Measurements from ENCODE around the gene TRPM1.

DNA sequence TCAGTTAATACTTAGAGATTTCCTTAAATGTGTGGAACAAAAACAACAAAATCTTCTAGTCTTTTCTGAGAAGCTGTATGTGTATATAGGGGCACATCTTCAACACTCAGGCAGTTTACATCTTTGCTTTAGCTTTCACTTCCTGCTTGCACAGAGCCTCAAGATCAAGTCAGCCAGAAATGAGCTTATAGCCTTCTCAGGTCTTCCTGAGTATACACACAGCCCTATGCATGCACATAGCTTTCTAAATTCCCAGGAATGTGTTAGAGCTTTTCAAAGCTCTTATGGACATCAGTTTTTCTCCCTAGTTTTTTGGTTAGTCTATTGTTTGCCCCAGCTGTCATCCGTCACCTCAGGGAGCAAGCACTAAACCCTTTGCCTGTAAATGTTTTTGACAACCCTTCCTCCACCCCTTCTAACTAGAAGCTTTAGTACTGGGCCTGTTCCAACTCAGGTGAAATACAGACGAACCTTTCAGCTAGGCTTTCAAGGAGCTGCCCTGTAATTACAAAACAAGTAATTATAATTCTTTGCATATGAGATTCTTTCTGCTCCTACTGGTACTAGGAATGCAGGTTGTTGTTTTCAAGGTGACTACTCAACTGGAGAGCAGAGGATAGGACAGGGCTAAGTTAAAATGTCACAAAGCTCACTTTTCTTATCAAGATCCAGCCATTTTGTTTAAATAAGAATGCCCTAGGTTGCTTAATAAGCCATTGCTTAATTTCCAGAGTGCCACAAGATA is 87.5 kb downstream of the TRPM1 start:
- TF ChIP-seq, protein P1, sequence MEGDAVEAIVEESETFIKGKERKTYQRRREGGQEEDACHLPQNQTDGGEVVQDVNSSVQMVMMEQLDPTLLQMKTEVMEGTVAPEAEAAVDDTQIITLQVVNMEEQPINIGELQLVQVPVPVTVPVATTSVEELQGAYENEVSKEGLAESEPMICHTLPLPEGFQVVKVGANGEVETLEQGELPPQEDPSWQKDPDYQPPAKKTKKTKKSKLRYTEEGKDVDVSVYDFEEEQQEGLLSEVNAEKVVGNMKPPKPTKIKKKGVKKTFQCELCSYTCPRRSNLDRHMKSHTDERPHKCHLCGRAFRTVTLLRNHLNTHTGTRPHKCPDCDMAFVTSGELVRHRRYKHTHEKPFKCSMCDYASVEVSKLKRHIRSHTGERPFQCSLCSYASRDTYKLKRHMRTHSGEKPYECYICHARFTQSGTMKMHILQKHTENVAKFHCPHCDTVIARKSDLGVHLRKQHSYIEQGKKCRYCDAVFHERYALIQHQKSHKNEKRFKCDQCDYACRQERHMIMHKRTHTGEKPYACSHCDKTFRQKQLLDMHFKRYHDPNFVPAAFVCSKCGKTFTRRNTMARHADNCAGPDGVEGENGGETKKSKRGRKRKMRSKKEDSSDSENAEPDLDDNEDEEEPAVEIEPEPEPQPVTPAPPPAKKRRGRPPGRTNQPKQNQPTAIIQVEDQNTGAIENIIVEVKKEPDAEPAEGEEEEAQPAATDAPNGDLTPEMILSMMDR (conservative IDR thresholded peaks at IDR 0.05 in 1 of 2, IDR thresholded peaks at IDR 0.05 in 1 of 2; ENCODE audit: low read depth in 1 of 2, low read length in 2 of 2), result no peak
- no peak for TF ChIP-seq EZH2 (IDR thresholded peaks at IDR 0.05; ENCODE audit: low read length, missing control alignments)

All from fibroblast of lung (primary cell).